Stimulated activated naive CD4-positive, alpha-beta T cell treated with Interleukin-2 at 50 U/mL for 16 hours (primary cell): ENCODE data around the gene ESPNL.

Experiments used
- DNase-seq: peaks from one replicate; lab custom pipeline; 2025; lab: John Stamatoyannopoulos, UW

ESPNL gene

DNA sequence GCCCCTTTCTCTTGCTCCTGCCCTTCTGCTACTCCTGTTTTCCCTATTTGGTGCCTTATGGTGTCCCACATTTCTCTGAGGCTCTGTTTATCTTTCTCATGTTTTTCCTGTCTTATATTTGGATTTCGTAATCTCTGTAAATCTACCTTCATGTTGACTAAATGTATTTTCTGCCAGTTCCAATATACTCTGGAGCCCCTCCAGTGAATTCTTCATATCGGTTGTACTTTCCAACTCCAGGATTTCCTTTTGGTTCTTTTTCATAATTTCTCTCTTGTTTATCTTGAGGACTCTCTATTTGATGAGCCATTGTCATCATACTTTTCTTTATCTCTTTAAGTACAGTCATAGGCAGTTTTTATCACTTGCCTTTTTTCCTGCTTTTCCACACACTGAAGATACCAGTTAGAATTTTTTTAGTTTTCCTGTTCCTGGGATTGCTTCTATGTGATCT, 20.2 kb upstream of the ESPNL start:
- DNase-seq, result no peak

DNA sequence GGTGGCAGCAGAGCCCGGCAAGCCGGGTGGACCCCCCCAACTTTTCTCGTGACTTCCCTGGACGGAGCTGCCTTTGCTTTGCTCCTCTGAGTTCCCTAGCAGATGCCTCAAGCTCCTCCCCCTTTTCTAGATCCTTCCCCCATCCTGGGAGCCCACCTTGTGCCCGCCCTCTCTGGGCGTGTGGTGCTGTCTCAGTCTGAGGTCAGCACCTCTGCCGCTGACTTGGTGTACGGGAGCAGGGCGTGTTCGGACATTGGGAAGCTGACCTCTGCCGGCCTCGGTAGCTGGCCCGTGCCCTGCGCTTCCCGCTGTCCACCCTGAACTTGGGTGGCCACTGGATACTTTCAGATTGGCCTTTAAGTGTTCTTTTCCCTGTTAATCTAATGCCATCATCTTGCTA, 19.6 kb upstream of the ESPNL start:
- no peak for DNase-seq

DNA sequence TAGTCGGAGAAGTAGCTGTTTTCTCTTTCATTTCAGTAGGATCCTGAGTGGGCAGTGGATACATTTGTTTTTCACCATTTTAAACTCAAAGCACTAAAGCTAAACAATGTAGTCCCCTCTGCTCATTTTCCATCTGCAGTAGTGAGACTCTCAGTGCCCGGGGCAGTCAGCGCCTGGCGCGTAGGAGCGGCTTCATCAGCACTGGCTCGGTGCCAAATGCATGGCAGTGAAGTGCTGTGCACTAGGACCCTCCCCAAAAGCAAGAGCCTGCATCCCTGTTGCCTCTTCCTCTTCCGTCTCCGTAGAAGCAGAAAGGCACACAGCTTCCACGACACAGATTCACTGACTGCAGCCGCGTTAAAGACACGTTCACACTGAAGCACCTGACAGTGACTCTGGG, 19.0 kb upstream of the ESPNL start:
- no peak for DNase-seq

DNA sequence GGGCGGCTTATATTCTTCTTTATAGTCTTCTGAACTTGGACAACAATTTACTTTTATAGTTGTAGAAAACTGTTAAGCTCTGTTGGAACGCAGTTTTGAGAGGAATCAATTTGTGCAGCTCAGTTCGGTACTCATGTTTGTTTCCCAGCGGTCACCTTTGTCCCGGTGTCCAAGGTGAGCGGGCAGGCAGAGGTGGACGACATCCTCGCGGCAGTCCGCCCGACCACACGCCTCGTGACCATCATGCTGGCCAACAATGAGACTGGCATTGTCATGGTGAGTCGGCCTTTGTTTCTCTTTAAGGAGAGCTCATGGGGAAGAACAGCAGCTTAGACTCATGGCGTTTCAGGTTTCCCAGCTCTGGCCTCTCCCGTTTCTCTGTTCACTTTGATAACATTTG, 18.6 kb upstream of the ESPNL start:
- DNase-seq, result no peak

DNA sequence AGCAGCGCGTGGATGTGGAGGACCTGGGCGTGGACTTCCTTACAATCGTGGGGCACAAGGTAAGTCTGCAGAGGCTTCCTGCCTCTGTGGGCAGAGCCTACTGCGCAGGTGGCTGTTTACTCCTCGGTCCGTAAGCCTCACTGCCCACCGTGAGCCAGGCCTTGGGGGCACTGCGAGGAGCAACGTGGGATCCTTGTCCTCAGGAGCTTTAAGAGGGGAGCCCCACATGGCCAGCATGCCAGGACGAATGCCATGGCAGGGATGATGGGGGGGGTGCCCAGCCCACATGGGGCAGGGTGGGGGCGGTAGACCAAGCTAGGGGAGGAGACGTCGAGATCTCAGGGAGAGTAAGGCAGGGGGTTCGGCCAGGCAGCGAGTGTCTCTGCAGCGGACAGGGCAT, 18.0 kb upstream of the ESPNL start:
- no peak for DNase-seq

DNA sequence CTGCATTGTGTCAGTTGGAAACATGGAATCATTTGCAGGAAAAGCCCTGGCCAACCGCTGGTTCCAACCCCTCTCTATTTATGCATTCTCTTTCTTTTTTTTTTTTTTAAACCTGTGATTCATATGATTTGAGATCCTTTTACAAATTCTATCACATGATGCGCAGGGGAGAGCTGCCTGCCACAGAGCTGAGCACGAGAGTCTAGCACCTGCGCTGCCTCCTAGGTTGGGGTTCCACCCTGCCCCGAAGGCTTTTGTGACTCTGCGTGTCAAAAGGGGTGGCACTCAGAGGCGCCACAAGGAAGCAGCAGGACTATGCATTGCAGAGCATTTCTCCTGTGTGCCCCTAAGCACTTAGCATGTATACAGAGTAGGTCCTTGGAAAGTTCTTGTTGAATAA, 17.3 kb upstream of the ESPNL start:
- DNase-seq, result no peak

DNA sequence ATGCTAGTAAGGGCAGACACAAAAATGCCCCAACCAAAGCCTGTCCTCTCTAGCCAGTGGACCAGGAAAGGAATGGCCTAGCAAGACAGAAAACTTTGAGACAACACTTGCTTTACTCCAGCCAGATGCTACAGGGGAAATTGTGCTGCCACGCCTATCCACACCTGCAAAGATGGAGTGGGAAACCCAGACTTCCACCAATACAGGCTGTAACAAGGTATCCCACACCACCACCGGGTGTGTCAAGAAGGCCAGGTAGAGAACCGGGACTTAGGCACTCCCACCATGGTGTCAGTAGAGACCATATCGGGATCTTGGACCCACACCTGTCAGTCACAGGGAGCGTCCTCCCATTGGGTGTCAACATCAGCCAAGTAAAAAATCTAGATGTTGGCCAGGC, 16.2 kb upstream of the ESPNL start:
- no peak for DNase-seq

DNA sequence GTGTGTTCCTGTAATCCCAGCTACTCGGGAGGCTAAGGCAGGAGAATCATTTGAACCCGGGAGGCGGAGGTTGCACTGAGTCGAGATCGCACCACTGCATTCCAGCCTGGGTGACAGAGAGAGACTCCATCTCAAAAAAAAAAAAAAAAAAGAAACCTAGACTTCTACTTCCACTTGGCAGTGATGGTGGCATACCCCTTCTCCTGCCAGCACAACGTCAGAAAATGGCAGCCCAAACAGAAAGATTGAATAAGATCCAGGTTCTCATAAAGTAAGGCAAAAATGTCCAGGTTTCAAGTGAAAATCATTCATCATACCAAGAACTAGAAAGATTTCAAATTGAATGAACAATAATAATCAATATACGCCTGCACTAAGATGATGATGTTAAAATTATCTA, 15.4 kb upstream of the ESPNL start:
- no peak for DNase-seq

DNA sequence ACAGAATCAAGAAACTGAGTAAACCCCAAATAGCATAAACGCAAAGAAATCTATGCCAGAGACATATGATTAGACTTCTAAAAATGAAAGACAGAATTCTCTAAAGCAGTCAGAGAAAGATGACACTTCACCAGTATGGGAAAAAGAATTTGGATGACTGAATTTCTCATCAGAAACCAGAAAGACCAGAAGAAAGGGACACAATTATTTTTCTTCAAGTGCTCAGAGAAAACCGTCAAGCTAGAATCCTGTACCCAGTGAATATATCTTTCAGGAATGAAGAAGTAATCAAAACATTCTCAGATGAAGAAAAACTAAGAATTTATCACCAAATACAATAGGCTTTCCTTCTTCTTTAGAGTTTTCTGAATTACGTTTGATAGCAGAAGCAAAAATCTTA, 14.2 kb upstream of the ESPNL start:
- no peak for DNase-seq

DNA sequence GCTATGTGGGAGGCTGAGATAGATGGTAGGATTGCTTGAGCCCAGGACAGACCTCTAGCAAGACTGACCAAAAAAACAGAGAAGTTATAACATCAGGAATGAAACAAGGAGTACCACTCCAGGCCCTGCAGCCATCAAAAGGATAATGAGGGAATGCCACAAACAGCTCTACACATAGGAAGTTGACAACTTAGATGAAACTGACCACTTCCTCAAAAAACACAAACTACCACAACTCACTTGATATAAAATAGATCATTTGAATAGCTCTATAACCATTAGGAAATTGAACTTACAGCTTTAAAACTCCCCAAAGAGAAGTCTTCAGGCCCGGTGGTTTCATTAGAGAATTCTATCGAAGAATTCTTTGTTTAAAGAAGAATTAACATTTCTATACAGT, 12.9 kb upstream of the ESPNL start:
- no peak for DNase-seq

DNA sequence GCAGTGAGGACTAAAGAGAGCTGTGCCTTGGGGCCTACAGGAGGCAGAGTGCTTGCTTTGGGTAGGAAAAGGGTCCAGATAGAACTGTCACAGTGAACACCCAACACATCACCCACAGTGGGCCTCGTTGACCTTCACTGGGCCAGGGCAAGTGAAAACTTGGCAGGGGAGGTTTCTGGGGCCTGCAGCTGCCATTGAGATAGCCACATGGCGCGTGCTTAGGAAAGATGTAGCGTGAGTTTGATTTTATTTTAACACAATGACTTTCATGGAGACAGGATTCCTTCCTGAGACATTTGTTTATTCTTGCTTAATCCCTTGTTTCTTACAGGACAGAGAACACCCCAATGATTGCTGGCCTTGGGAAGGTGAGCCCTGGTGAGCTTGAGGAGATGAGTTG, 9.3 kb upstream of the ESPNL start:
- DNase-seq, result no peak

DNA sequence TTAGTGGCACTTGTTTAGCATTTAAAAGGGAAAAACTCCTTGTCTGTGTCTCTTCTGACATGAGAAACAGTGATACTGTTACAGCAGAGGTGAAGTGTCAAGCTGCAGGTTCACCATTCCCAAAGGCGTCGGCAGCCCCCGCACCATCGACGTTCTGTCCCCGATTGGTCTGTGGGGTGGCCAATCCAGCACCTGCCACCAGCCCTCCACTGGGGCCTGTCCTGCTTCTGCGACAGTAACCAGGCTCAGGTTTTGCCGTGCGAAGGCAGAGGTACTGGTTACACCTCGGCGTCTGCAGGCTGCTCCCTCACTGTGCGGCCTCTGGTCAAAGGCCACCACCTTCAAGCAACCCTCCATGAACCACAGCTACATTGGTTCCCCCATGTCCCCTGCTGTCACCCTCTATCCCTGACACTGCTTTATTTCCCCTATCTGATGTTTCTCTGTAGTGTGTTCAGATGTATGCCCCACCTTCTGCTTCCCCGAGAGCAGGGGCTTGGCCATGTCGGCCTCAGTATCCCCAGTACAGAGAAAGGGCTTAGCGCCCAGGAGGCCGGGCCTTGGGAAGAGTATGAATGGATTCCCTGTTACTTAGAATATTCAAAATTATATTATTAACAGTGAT, 8.6 kb upstream of the ESPNL start:
- no peak for DNase-seq

DNA sequence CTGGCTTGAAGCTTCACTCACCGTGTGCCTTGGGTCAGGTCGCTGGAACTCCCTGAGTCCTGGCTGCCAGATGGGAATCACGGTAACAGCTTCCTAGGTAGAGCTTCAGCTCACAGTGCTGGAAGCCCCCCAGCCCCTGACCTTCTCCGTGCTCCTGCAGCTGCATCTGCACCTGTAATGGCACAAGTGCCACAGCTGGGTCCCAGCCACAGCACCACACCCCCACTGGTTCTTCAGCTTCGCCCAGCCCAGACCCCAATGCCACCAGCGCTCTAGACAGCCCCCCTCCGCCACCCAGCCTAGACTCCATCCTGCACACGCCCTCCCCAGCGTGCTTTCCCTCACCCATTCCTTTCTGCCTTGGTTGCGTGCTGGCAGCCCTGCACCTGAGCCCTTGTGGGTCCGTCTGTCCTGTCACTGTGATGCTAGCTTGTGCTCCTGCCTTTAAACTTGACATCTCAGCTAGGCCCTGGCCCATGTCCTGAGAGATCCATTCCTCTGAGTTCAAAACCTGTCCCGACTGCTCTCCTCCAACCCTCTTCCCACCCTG, 7.6 kb upstream of the ESPNL start:
- DNase-seq, result no peak

DNA sequence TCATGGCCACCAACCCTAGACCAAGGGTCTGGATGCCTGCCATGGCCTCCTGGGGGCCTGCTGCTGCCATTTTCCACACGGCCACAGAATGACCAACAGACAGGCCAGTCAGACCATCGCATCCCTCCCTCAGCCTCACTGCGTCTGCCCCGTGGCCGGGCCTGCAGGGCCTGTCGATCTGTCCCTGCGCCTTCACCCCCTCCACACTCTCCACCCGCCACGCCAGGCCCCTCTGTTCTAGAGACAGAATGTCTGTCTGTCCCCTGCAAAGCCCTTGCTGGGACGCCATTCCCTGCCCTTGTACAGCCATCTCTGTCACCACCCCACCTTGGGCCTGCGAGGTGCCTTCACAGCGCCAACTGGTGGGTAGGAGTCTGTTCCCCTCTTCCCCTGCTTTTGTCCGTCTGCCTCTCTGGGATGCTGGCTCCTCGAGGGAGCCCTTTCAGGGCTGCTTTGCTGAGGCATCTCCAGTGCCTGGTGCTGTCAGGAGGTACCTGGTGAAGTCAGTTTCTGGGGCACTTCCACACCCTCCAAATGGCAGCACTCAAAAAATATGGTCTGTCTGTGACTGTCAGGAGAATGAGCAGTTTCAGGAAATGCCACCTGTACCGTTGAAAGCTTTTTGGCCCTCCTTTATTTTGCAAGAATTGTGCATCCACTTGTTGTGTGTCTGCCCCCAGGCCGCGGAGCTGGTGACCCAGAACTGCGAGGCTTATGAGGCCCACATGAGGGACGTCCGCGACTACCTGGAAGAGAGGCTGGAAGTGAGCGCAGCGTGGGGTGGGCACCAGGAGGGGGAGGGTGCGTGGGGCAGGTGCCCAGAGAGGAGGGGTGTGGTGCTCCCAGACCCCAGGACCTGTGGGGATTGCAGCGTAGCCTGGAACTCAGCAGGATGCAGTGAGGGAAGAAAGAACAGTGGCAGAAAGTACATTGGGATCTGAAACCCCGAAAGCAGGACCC, 6.7 kb upstream of the ESPNL start:
- DNase-seq, result no peak

DNA sequence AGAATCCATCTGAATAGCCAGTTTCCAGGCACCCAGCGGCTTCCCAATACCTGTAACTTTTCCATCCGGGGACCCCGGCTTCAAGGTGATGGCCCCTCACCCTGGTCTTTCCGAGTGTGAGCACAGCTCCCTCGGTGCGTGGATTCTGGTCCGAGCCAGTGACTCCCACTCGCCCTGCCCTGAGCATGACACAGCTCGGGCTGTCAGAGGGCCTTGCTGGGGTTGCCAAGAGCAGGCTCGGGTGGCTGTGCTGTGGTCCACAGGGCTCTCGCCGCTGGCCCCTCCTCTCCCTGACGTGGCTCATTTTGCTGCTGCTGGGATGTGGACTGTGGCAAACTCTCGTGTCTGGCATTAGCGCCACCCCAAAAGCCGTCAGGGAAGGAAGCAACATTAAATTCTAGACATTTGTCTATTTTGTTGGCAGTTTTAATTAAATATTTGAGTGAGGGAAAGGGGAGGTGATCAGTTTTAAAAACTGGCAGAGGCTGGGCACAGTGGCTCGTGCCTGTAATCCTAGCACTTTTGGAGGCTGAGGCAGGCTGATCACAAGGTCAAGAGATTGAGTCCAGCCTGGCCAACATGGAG, 5.6 kb upstream of the ESPNL start:
- DNase-seq, result no peak

DNA sequence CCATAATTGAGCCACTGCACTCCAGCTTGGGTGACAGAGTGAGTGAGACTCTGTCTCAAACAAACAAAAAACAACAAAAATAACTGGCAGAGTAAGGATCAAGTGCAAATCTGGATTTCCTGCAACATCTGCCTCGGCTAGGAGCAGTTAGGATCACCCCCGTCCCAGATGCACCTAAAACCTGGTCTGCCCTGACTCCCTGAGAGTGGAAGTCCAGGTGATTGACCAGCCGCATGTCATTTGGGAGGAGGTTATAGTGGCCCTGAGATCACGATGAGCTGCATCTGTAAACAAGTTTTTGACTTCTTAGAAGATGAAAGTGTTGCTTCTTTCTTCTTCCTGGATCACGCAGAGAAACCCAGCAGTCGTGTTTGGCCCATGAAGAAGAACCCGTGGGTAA, 5.0 kb upstream of the ESPNL start:
- no peak for DNase-seq

DNA sequence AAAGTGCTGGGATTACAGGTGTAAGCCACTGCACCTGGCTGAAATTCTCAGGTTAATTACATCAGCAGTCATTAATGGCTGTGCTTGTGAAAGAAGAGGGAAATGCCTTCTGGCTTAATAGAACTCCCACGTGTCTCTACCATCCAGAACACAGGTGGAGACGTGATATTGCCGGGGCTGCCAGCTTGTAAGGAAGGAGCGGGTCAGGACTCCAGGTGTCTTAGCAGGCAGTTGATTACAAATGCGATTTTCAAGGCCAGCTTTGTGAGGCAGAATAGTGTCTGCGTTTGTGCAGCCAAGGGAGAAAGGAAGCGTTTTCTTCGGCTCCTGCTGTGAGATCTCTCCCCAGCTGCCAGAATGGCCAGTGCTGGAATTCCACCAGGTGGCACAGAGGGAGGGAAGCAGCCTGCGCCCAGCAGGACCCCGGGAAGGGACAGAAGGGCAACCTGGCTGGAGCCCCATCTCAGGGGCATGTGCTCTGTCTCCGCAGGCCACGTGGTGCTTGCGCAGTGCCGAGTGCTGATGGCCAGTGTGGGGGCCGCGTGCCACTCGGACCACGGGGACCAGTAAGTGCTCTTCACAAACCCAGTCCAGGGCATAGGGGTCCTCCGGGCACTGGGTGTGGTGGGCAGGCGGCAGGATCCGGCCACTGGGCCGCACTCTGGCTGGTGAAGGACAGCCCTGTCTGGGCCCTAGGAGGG, 3.7 kb upstream of the ESPNL start:
- DNase-seq, result no peak

DNA sequence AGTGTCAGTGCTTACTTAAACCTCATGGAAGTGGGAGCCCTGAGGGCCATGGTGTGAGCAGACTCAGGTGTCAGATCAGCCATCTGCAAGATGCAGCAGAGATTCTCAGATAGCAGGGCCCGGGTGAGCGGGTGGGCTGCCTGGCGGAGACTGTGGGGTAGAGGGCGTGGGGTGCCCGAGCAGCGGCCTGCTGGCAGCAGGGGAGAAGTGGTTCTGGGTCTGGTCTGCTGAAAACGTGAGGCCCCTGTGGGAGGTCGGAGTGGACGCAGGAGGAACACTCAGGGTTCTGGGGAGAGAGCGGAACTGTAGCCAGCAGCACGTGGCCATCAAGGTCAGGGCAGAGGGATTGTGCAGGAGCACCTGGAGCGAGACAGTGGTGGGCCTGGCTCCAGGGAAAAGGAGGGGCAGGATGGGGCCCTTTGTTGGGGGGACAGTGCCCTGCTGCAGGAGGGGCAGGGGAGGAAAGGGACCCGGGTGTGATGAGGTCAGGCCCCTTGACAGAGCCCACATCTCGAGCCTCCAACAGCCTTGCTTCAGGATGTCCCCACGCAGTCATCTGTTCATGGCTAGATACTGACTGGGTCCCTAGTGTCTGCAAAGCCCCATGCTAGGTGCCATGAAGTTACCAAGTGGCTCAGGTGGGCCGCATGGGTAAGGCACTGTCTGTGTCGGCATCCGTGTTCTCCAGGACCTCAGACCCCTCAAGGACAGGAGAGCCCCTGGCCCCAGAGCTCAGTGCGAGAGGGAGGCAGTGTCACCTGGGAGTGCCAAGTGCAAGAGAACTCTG, 2.7 kb upstream of the ESPNL start:
- no peak for DNase-seq

DNA sequence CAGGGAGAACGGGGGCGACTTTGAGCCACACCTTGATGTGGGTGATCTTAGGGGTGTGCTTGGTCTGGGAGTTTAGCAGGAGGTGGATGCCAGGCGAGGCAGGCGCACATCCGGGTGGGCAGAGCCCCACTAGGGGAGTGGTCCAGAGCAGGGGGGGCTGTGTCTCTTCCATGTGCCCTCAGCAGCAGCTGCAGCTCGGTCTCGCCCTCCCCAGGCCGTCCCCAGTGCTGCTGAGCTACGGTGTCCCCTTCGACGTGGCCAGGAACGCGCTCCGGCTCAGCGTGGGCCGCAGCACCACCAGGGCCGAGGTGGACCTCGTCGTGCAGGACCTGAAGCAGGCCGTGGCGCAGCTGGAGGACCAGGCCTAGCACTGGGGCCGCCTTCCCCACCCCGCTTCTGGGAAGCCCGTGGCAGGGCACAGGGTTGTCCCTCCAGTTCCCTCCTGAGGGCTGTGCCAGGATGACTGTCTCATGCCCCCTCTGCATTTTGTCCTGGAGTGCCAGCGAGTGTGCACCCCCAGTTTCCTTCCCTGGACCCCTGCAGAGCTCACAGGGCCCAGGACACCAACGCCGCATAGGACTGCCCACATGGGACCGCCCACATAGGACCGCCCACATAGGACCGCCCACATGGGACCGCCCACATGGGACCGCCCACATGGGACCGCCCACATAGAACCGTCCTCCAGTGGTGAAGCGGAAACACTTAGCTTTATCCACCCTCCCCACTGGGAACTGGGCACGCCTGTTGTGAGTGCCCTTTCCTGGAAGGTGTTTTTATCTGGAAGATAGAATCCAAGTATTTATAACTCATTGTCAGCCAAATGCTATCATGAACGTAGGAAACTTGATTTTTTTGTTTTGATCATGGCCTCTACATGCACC, 1.9 kb upstream of the ESPNL start:
- DNase-seq, result no peak

DNA sequence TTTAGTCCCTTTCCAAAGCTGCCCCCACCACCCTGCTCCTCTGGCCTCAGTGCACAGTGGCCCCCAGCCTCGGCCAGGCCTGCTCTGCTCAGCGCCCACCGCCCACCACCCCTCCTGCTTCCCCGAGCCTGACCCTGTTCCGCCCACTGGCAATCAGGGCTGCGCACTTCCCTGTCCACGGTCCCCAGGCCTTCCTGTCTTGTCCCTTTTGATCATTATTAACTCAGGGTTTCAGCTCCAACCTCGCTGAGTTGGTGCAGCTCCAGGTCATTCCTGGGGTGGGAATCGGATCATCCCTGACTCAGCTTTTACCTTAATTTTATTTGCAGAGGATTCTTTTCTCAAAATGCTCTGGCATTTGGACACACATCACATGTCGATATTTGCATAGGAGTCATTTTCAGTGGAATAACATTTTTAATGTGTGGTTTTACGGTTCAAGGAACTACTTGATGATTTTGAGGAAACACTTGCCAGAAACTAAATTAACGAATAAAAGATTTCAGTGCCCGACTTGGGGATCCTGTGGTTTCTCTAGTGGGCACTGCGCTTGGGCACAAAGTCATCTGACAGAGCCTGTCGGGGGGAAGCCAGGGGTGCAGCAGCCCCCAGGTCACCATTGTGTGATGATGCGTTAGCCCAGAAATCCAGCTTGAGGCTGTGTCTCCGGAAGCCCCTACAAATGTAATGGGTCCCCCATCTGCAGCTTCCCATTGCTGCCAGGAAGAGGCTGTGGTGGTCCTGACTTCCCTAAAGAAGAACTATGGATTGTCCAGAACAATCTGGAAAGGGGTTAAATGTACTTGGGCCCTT, 1.0 kb upstream of the ESPNL start:
- no peak for DNase-seq
